ENCODE measurements around the gene XRCC4. TPM values are rescaled to one million over a fixed set of nuclear protein-coding genes. Genes with fewer than 3 reads are reported as not detected.
A peak's percentile ranks its signal among the peaks of the same experiment; 100 is the strongest.
"Not testable (repeated sequence)": the region's sequence is repeated elsewhere in the genome, so short reads cannot be mapped to it uniquely, and the experiment has no call there.

Gene XRCC4
- total RNA-seq, 1 donor from 2014 or later = 45.6 TPM

GRCh38 chr5:83151821-83152220 is 74.5 kb downstream of the XRCC4 start:
- TF ChIP-seq EZH2 (IDR thresholded peaks at IDR 0.05) (no peak), EZH2phosphoT487 (IDR thresholded peaks at IDR 0.05) (no peak), CTCF (IDR thresholded peaks at IDR 0.05) (no peak)
- no peaks in the 10 kb centered on the region for H3K4me1 ChIP-seq
- Mint-ChIP-seq H3K27ac (no peak overlapping the region), H3K27me3 (ENCODE audit: insufficient read depth, low read depth) (no peaks in the 10 kb centered on the region), H3K4me1 (peaks cover 15% of the 10 kb centered on the region), H3K4me3 (no peak overlapping the region), H3K9me3 (no peaks in the 10 kb centered on the region), H3K36me3 (no peaks in the 10 kb centered on the region)
- H2AFZ ChIP-seq (replicated peaks) = no peak overlapping the region
- H3K79me2 ChIP-seq (ENCODE audit: low read depth) = no peaks in the 10 kb centered on the region
- no peak overlapping the region for H3K9ac ChIP-seq
- H3F3A ChIP-seq (ENCODE audit: low read depth) = no peaks in the 10 kb centered on the region
- no peaks in the 10 kb centered on the region for H3K27me3 ChIP-seq
- H3K27ac ChIP-seq = no peak overlapping the region
- no peaks in the 10 kb centered on the region for H3K9me3 ChIP-seq (ENCODE audit: low read depth)
- H3K4me2 ChIP-seq = no peak overlapping the region
- H3K4me3 ChIP-seq = no peak overlapping the region
- DNase-seq (ENCODE audit: low spot score) = no peak
- H4K20me1 ChIP-seq (ENCODE audit: low read depth) = no peaks in the 10 kb centered on the region
- H3K36me3 ChIP-seq = no peaks in the 10 kb centered on the region

DNA sequence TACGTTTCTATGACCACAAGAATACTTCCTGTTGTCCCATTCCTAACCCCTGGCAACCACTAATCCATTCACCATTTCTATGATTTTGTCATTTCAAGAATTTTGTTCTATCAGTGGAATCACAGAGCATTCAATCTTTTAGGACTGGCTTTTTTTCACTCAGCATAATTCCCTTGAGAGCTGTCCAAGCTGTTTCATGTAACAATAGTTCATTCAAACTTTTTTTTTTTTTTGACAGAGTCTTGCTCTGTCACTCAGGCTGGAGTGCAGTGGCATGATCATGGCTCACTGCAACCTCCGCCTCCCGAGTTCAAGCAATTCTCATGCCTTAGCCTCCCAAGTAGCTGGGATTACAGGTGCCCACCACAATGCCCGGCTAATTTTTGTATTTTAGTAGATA is 75.6 kb downstream of the XRCC4 start:
- H3K4me3 ChIP-seq; H3K79me2 ChIP-seq (ENCODE audit: low read depth); H3K9me3 ChIP-seq (ENCODE audit: low read depth); H3K36me3 ChIP-seq; H3K36me3 Mint-ChIP-seq; H2AFZ ChIP-seq (replicated peaks); H3F3A ChIP-seq (ENCODE audit: low read depth); H3K27ac ChIP-seq; H3K27me3 ChIP-seq; H3K4me1 ChIP-seq; H3K4me3 Mint-ChIP-seq; H3K27me3 Mint-ChIP-seq (ENCODE audit: insufficient read depth, low read depth); H3K9me3 Mint-ChIP-seq; DNase-seq (ENCODE audit: low spot score); H3K9ac ChIP-seq; H3K4me2 ChIP-seq; H4K20me1 ChIP-seq (ENCODE audit: low read depth): not testable (repeated sequence)
- Mint-ChIP-seq H3K4me1 (peaks cover 15% of the 10 kb centered on the region), H3K27ac (peak overlapping the region; percentile 62)

DNA sequence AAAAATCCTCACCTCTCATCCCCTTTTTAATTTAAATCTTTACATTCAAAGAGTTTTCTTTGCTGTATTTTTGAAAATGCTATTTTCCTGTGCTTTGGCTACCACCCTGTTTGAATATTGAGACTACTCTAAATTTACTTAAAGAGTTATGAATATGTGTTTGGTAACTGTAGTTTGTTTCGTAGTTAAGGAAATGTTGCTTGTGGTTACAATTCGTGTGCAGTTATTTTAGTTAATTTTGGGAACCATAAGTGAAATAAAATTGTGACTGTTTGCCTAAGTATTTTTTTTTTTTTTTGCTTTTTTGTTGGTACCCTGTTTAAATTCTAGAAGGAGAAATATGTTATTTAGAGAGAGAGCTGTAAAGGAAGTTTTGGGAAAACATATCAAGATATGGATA is 78.7 kb downstream of the XRCC4 start:
- Histone ChIP-seq H3F3A (ENCODE audit: low read depth) (no peaks in the 10 kb centered on the region), H2AFZ (replicated peaks) (no peak overlapping the region), H4K20me1 (ENCODE audit: low read depth) (no peaks in the 10 kb centered on the region), H3K9me3 (ENCODE audit: low read depth) (no peaks in the 10 kb centered on the region), H3K9ac (no peak overlapping the region), H3K4me1 (peaks cover 2% of the 10 kb centered on the region), H3K4me2 (no peak overlapping the region), H3K79me2 (ENCODE audit: low read depth) (no peaks in the 10 kb centered on the region), H3K36me3 (no peaks in the 10 kb centered on the region), H3K27ac (no peak overlapping the region), H3K4me3 (no peak overlapping the region), H3K27me3 (no peaks in the 10 kb centered on the region)
- Mint-ChIP-seq H3K27ac (no peak overlapping the region), H3K9me3 (peaks cover 2% of the 10 kb centered on the region), H3K4me1 (peaks cover 10% of the 10 kb centered on the region), H3K27me3 (ENCODE audit: insufficient read depth, low read depth) (no peaks in the 10 kb centered on the region), H3K36me3 (no peaks in the 10 kb centered on the region), H3K4me3 (no peak overlapping the region)
- no peak for TF ChIP-seq CTCF (IDR thresholded peaks at IDR 0.05)
- no peak for TF ChIP-seq EZH2phosphoT487 (IDR thresholded peaks at IDR 0.05)
- TF ChIP-seq EZH2 (IDR thresholded peaks at IDR 0.05) = no peak
- no peak for DNase-seq (ENCODE audit: low spot score)

DNA sequence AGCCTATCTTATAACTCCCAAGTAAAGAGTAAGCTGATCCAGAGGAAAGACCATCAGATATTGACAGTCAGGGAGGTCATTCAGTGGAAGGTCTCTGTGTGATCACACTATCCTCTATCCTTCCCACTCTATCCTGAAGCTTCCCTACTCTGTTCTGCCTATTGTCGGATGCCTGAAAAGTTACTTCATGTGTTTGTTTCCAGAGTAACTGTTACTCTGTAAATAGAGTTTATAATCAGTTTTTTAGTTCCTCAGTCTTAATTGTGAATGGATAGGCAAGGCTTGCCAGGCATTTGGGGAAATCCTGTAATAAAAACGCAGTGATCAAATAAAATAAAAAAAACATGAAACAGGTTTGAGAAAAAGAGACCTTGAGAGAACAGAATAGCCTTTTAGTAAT is 79.8 kb downstream of the XRCC4 start:
- no peak overlapping the region for H3K4me3 ChIP-seq
- H3K4me1 ChIP-seq = peaks cover 2% of the 10 kb centered on the region
- H3K36me3 ChIP-seq = no peaks in the 10 kb centered on the region
- H3K9ac ChIP-seq = no peak overlapping the region
- Mint-ChIP-seq H3K4me1 (peaks cover 10% of the 10 kb centered on the region), H3K4me3 (no peak overlapping the region), H3K27ac (no peak overlapping the region), H3K9me3 (peaks cover 2% of the 10 kb centered on the region), H3K27me3 (ENCODE audit: insufficient read depth, low read depth) (no peaks in the 10 kb centered on the region), H3K36me3 (no peaks in the 10 kb centered on the region)
- no peaks in the 10 kb centered on the region for H4K20me1 ChIP-seq (ENCODE audit: low read depth)
- H3F3A ChIP-seq (ENCODE audit: low read depth) = no peaks in the 10 kb centered on the region
- no peaks in the 10 kb centered on the region for H3K27me3 ChIP-seq
- no peak overlapping the region for H3K4me2 ChIP-seq
- no peak for DNase-seq (ENCODE audit: low spot score)
- TF ChIP-seq EZH2 (IDR thresholded peaks at IDR 0.05) (no peak), CTCF (IDR thresholded peaks at IDR 0.05) (no peak), EZH2phosphoT487 (IDR thresholded peaks at IDR 0.05) (no peak)
- H3K27ac ChIP-seq = no peak overlapping the region
- H2AFZ ChIP-seq (replicated peaks) = no peak overlapping the region
- no peaks in the 10 kb centered on the region for H3K9me3 ChIP-seq (ENCODE audit: low read depth)
- H3K79me2 ChIP-seq (ENCODE audit: low read depth) = no peaks in the 10 kb centered on the region

Measured in neural progenitor cell (in vitro differentiated cells).